Fibroblast of gingiva (primary cell): ENCODE results near the gene RBBP4.
"Not testable (repeated sequence)": the region's sequence is repeated elsewhere in the genome, so short reads cannot be mapped to it uniquely, and the experiment has no call there.

Experiments
- DNase-seq: peaks from one replicate; pipeline ENCODE4 v3.0.0-alpha.2; 2011; ENCODE audit warnings: low read depth

Gene RBBP4

DNA sequence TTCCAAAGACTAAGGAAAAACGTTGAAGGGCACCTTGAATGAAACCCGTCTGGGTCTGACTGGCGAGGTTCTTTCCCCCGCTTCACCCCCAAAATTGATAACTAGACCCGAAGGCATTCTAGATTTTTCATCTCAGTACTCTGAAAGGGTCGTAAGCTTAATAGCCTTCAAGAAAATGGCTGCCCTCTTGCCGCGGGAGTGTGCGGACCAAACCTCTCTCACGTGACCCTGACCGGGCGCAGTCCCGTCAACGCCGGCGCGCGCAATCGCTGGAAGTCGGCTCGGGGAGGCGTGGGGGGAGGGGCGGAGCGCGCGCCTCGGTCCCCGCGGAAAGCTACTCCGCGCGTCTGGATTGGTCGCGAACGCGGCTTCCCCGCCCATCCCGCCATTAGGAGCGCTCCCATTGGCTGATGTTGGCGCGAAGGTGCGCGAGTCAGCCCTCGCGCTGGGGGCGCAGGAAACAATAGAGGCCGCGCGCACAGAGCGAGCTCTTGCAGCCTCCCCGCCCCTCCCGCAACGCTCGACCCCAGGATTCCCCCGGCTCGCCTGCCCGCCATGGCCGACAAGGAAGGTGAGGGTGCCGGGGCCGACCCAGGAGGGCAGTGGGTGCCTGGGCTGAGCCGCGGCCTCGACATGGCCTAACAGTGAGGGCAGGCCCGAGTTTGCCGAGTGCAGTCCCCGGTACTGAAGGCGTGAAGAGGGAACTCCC lies at the start of gene RBBP4:
TSS of gene RBBP4 (plus strand) at position 457 of the 709 bp plus-strand sequence. CDS start at position 556, 99 bp downstream.
- peak; percentile 98 for DNase-seq

DNA sequence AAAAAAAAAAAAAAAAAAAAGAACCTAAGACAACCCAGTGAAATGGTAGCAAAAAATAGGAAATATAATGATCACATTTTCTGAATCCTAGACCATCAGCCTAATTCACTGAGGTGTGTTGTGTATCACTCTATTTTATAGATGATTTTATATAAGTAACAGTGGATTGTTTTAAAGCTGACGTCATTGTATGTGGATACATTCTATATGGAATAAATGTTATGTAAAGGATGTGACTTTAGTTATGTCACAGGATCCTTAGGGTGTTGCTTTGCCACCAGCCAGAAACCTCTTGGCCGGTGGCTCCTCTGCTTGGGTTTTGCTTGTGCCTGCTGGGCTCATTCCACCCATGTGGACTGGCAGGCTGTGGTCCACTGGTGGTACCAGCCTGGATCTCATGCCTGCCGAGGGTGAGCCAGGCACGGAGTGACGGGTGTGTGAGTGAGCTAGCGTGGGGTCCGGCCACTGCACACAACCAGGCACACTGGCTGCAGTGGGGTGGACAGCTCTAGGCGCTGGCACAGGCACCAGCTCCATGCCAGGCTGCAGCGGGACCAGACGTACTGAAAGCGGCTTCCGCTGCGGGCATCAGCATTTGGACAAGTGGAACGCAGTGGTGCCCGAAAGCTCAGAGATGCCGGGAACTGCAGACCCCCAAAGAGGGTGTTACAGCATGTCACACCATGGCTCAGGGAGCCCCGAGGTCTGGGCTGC lies 45.1 kb upstream of the RBBP4 start:
- no peak for DNase-seq

GRCh38 chr1:32606565-32607371 lies 44.2 kb upstream of the RBBP4 start:
- DNase-seq = no peak

DNA sequence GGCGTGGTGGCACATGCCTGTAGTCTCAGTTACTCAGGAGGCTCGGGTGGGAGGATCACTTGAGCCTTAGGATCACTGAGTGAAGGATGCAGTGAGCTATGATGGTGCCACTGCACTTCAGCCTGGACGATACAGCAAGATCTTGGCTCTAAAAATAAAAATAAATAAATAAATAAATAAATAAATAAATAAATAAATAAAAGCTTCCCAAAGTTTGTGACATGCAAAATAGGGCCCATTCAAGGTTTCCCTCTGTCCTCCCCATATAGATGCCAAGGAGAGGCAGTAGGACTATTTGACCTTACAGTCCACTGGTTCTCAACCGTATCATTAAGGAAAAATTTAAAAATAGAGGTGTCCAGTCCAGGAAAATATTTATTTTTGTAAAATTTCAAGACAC lies 41.8 kb upstream of the RBBP4 start:
- no peak for DNase-seq

GRCh38 chr1:32611859-32612188 lies 39.2 kb upstream of the RBBP4 start:
- DNase-seq = no peak

DNA sequence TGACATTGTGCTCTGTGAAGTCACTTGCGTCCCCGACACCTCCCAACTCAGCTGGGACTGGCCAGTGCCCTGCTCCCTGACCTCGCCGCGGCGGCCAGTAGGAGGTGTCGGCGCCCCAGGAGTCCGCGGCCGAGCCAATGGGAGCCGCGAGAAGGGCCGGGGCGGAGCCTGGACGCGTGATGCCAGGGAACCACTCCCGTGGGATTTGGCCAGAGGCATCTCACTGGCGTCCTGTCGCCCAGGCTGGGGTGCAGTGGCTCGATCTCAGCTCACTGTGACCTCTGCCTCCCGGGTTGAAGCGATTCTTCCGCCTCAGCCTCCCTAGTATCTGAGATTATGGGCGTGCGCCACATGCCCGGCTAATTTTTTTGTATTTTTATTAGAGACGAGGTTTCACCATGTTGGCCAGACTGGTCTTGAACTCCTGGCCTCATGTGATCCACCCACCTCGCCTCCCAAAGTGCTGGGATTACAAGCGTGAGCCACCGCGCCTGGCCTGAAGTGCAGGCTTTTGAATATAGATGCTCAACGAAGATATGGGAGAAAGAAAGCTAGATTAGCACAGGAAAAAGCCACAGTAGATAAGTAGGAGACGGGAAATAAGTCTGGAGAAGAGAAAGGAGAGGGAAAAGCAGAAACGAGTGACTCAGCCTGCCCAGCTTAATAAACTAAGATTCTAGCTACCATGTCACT lies 38.7 kb upstream of the RBBP4 start:
- DNase-seq = peak; percentile 64

- DNase-seq = no peak
Observed at GRCh38 chr1:32613472-32613871, 37.5 kb upstream of the RBBP4 start.

GRCh38 chr1:32618673-32619221 lies 32.3 kb upstream of the RBBP4 start:
- DNase-seq = no peak

- no peak for DNase-seq
Observed at GRCh38 chr1:32619701-32620485, 31.1 kb upstream of the RBBP4 start.

- no peak for DNase-seq
Observed at GRCh38 chr1:32622205-32622604, 28.8 kb upstream of the RBBP4 start.

DNA sequence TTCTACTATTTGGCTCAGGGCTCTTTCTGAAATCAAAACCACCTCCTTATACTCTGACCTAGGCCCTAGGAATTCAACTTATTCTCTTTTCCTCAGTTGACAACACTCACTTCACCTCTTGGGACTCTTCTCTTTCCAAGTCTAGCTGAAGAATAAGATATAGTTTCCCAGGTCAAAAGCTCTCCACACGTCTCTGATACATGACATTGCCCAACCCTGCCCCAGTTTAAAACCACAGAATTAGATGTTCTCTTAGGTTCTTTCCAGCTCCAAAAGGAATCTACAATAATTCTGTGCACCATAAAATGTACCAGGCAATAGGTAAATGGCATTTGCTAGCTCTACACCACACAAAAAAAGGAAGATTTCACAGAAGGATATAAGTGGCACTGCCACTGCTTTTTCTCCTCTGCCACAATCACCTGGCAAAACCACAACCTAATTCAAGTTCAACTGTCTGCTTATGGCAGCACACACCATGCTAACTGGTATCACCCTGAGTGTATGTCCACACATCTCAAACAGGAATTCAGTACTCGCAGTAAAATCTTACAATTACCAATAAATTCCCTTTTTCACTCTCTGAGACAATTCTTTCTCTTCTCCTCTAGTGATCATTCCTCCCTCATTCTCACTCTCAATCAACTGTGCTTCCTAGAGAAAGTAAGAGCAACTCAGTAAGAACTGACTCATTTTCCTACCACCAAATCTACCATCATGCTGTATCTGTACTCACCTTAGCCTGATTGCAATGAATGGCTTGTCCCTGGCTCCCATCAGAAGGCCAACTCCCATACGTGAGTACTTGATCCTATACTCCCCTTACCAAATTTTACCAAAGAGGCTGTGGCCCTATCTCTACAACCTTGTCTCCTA lies 28.0 kb upstream of the RBBP4 start:
- DNase-seq = peak; percentile 24

DNA sequence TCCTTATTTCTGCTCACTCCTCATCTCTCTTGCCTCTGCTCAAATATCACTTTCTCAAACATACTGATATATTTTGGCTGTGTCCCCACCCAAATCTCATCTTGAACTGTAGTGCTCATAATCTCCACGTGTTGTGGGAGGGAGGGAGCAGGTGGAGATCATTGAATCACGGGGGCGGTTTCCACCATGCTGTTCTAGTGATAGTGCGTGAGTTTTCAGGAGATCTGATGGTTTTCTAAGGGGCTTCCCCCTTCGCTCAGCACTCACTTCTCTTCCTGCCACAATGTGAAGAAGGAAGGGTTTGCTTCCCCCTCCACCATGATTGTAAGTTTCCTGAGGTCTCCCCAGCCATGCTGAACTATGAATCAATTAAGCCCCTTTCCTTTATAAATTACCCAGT lies 27.2 kb upstream of the RBBP4 start:
- DNase-seq = no peak

- no peak for DNase-seq
Observed at GRCh38 chr1:32626176-32626575, 24.8 kb upstream of the RBBP4 start.

DNA sequence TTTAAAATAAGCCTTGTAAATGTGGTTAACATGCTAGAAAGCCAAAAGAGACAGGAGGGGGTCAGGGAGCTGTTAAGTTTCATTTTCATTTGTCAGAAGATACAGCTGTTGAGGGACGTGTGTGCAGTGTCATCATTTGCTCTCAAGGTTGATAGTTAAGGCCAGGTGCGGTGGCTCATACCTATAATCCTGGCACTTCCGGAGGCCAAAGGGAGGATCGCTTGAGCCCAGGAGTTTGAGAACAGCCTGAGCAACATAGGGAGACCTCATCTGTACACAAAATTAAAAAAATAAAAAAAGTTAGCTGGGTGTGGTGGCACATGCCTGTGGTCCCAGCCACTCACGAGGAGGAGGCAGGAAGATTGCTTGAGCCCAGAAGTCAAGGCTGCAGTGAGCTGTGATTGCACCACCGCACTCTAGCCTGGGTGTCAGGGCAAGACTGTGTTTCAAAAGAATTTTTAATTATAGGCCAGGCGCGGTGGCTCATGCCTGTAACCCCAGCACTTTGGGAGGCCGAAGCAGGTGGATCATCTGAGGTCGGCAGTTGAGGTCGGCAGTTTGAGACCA lies 23.3 kb upstream of the RBBP4 start:
- DNase-seq = no peak

GRCh38 chr1:32630173-32630572 lies 20.8 kb upstream of the RBBP4 start:
- not testable (repeated sequence) for DNase-seq

GRCh38 chr1:32632829-32633228 lies 18.2 kb upstream of the RBBP4 start:
- no peak for DNase-seq

GRCh38 chr1:32635508-32636277 lies 15.3 kb upstream of the RBBP4 start:
- DNase-seq = no peak

DNA sequence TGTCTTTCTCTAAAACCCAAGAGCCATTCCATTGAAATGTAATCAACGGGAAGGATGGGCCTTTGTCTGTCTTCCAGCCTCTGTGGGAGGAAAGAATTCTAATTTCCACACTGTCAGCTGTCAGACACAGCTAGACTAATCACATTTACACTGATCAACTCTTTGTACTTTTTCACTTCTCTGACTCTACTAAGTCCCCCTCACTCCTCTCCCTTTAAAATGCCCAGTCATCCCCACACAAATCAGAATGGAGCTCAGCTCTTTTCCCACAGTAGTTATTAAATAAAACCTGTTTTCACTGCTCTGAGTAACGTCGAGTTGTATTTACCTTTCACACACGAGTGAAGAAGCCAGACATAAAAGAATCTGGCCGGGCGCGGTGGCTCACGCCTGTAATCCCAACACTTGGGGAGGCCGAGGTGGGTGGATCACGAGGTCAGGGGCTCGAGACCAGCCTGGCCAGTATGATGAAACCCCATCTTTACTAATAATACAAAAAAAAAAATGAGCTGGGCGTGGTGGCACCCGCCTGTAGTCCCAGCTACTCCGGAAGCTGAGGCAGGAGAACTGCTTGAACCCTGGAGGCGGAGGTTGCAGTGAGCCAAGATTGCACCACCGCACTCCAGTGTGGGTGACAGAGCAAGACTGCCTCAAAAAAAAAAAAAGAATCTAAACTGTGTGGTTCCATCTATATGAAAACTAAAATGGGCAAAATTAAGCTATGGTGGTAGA lies 13.9 kb upstream of the RBBP4 start:
- no peak for DNase-seq
